HL-60 (cell line): ENCODE results near the gene ZBTB7B.

Experiments
- POLR2AphosphoS5 ChIP-seq: IDR thresholded peaks from 2 replicates; pipeline ENCODE4 v1.6.1; 2012; ENCODE audit warnings: low read depth
- TF ChIP-seq, protein P1 (sequence below): IDR thresholded peaks from one replicate; pipeline ENCODE4 v1.5.1; 2011; ENCODE audit warnings: low read length, control low read depth, inconsistent platforms; ENCODE audit not compliant: insufficient read depth

DNA sequence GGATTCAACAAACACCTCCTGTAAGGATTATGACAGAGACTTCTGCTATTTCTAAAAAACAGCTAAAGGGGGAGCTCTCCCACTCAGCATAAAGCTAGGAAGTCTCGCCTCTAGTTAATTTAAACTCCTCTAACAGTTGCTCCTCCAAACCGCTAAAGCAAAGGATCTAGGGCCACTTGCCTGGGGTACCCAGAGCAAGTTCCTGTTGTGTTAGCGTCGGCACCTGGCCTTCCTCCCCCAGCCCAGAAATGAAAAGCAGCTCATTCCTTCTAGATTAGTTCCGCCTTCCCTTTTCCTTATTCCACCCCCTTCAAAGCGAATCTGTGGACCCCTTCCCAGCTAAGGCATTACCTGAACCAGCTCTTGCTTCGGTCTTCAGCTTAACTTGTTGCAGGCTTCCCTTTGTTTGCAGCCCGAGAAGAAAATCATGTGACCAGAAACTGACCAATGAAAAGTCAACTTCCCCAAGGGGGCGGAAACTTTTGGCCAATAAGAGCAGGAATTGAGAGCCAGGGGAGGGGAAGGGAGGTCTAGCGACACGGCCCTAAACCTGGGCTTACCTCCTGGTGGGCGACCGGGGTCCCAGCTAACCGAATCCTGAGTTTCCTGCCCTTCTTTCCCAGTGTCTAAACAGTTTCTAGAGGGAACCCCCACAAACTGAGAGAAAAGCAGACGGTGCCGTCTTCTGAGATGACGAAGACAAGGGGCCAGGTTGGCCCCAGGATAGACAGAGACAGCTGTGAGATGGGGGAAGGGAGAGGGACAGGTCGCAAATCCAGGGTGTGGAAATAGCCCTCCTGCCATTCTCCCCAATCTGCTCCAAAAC, 46.7 kb upstream of the ZBTB7B start, which contains the start of gene PBXIP1:
- TF ChIP-seq, protein P1, sequence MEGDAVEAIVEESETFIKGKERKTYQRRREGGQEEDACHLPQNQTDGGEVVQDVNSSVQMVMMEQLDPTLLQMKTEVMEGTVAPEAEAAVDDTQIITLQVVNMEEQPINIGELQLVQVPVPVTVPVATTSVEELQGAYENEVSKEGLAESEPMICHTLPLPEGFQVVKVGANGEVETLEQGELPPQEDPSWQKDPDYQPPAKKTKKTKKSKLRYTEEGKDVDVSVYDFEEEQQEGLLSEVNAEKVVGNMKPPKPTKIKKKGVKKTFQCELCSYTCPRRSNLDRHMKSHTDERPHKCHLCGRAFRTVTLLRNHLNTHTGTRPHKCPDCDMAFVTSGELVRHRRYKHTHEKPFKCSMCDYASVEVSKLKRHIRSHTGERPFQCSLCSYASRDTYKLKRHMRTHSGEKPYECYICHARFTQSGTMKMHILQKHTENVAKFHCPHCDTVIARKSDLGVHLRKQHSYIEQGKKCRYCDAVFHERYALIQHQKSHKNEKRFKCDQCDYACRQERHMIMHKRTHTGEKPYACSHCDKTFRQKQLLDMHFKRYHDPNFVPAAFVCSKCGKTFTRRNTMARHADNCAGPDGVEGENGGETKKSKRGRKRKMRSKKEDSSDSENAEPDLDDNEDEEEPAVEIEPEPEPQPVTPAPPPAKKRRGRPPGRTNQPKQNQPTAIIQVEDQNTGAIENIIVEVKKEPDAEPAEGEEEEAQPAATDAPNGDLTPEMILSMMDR, result peak; percentile 21
- TF ChIP-seq POLR2AphosphoS5, result 0 out of 2 replicates have a peak, but pooled peaks have one; percentile 26
